Keratinocyte (primary cell): ENCODE results near the gene PCGF3. TPM values are rescaled to one million over a fixed set of nuclear protein-coding genes. Genes with fewer than 3 reads are reported as not detected.

Experiments used
- DNase-seq: peaks from one replicate; pipeline ENCODE4 v3.0.0-alpha.2; 2011; ENCODE audit warnings: low read depth, missing footprints, low spot score
- FAIRE-seq: peaks from 2 replicates; lab custom pipeline; 2011; peaks lifted over from hg19 to GRCh38; lab: Jason Lieb, UNC
- H2AFZ ChIP-seq: 2 replicates; pipeline ENCODE4 v1.6.0; 2012; ENCODE audit warnings: low read length, control low read depth, inconsistent platforms; ENCODE audit not compliant: control insufficient read depth
- H3K27ac ChIP-seq: 2 replicates; pipeline ENCODE4 v1.5.1; 2011; ENCODE audit warnings: low read length; ENCODE audit not compliant: control insufficient read depth, insufficient read depth
- H3K27me3 ChIP-seq: 3 replicates; pipeline ENCODE4 v1.6.0; 2011; ENCODE audit warnings: low read length; ENCODE audit not compliant: control insufficient read depth, insufficient read depth; ENCODE audit errors: extremely low read depth
- H3K36me3 ChIP-seq, 2 experiments: 2 replicates in 1 of 2; 3 replicates in 1 of 2; pipeline ENCODE4 v1.5.1; 2011; ENCODE audit warnings: low read length in 2 of 2, mild to moderate bottlenecking in 1 of 2; ENCODE audit not compliant: control insufficient read depth in 2 of 2, insufficient read depth in 2 of 2; ENCODE audit errors: extremely low read depth in 1 of 2
- H3K4me1 ChIP-seq: 3 replicates; pipeline ENCODE4 v1.5.1; 2011; ENCODE audit warnings: low read length; ENCODE audit not compliant: control insufficient read depth, insufficient read depth; ENCODE audit errors: extremely low read depth
- H3K4me2 ChIP-seq: 3 replicates; pipeline ENCODE4 v1.6.0; 2011; ENCODE audit warnings: low read depth, low read length; ENCODE audit not compliant: control insufficient read depth, insufficient read depth; ENCODE audit errors: extremely low read depth
- H3K4me3 ChIP-seq, 3 experiments: fragments of 200-600 bp in 1 of 3; sonication (generic) in 1 of 3; 2 replicates in 2 of 3; 3 replicates in 1 of 3; pipeline ENCODE4 v1.5.1; 2011 to 2016; ENCODE audit warnings: low read length in 3 of 3, mild to moderate bottlenecking in 3 of 3, control low read depth in 2 of 3, inconsistent platforms in 1 of 3, low read depth in 1 of 3, mixed read lengths in 1 of 3, mixed run types in 1 of 3, moderate library complexity in 1 of 3; ENCODE audit not compliant: control insufficient read depth in 2 of 3, insufficient read depth in 2 of 3; ENCODE audit errors: extremely low read depth in 1 of 3
- H3K79me2 ChIP-seq: 2 replicates; pipeline ENCODE4 v1.6.0; 2012; ENCODE audit warnings: low read length; ENCODE audit not compliant: control insufficient read depth, insufficient read depth
- H3K9ac ChIP-seq: 3 replicates; pipeline ENCODE4 v1.6.0; 2011; ENCODE audit warnings: low read length; ENCODE audit not compliant: control insufficient read depth, insufficient read depth; ENCODE audit errors: extremely low read depth
- H3K9me1 ChIP-seq: 3 replicates; pipeline ENCODE4 v1.6.0; 2011; ENCODE audit warnings: low read length; ENCODE audit not compliant: control insufficient read depth, insufficient read depth; ENCODE audit errors: extremely low read depth
- H3K9me3 ChIP-seq: 2 replicates; pipeline ENCODE4 v1.5.1; 2012; ENCODE audit warnings: low read depth, low read length; ENCODE audit not compliant: control insufficient read depth
- H4K20me1 ChIP-seq: 3 replicates; pipeline ENCODE4 v1.6.0; 2011; ENCODE audit warnings: low read length; ENCODE audit not compliant: control insufficient read depth, insufficient read depth; ENCODE audit errors: extremely low read depth
- CTCF ChIP-seq, 3 experiments: IDR thresholded peaks in 1 of 3; conservative IDR thresholded peaks in 1 of 3; optimal IDR thresholded peaks in 1 of 3; 2 replicates in 2 of 3; 3 replicates in 1 of 3; pipeline versions ENCODE3 to v1.5.1; 2011; ENCODE audit warnings: low read length in 3 of 3, mild to moderate bottlenecking in 3 of 3, moderate library complexity in 2 of 3, control low read depth in 1 of 3, inconsistent platforms in 1 of 3; ENCODE audit not compliant: insufficient read depth in 2 of 3; ENCODE audit errors: extremely low read depth in 1 of 3
- EZH2 ChIP-seq: IDR thresholded peaks from one replicate; pipeline ENCODE4 v1.6.1; 2012; ENCODE audit warnings: inconsistent platforms, mild to moderate bottlenecking, low read length, moderate library complexity
- dilution Hi-C: fragments of 300-500 bp; cut with MboI; formaldehyde crosslinking; loops from one replicate; pipeline ENCODE4 v1.7.0; 2020; ENCODE audit warnings: low sequenced_read_pairs; ENCODE audit not compliant: extremely low pct_ligation_motif_present
- polyA plus RNA-seq, 5 experiments: library from polyadenylated mRNA; depleted of rRNA in 3 of 5; stranded (reverse) in 3 of 5; stranded (forward) in 1 of 5; unstranded in 1 of 5; fragments of >200 nt; gene quantifications; 1 replicate in 1 of 5; 2 replicates in 3 of 5; 3 replicates in 1 of 5; pipeline versions ENCODE4 v1.2.1 to v1.2.3, GENCODE V29; 2011 to 2012; ENCODE audit warnings: missing spikeins in 2 of 5, low read depth in 1 of 5, low replicate concordance in 1 of 5

PCGF3 gene
- polyA plus RNA-seq, 1 donor (not counting 4 experiments of a cell fraction or from before 2014, with no cell fraction given): 40.1 TPM

DNA sequence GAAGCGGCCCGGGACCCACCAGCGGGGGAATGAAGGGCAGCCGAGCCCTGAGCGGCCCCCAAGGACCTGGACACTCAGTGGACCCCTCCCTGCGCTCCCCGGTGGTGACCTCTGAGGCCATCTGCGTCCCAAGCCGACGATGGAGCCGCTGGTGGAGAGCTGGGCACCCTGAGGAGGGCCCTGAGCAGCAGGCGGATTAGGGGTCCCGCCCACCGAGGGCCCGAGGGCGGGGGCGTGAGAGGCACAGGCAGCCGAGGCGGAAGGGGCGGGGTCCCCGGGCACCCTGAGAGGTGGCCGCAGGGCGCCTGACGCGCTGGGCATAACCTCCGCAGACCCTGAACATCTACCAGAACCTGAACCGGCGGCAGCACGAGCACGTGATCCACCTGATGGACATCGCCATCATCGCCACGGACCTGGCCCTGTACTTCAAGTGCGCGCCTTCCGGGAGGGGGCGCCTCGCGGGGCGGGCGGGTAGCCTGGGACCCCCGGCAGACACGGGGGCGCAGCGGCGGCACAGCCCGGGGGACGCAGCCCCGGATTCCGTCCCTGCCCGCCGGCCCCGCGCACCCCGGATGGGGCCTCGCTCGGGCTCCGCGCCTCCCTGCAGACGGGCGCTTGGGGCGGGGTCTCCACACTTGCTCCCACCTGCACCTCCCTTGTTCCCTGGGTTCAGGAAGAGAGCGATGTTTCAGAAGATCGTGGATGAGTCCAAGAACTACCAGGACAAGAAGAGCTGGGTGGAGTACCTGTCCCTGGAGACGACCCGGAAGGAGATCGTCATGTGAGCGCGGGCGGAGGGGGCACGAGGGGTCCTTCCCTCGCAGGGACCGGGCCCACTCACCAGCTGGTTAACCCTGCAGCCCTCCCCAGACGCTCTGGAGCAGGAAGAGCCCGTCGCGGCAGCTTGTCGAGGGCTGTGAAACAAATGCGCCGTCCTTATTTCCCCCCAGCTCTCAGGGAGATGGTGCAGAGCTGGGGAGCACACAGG, 41.9 kb upstream of the PCGF3 start:
- Histone ChIP-seq H4K20me1 (no peaks in the 10 kb centered on the region), H3K27me3 (peaks cover 18% of the 10 kb centered on the region), H3K79me2 (no peaks in the 10 kb centered on the region), H3K9me1 (no peaks in the 10 kb centered on the region), H3K9ac (no peak overlapping the region), H3K36me3 (no peaks in the 10 kb centered on the region), H2AFZ (peak overlapping the region; percentile 22), H3K27ac (no peak overlapping the region), H3K4me2 (peak overlapping the region; percentile 22), H3K4me3 (no peak overlapping the region), H3K9me3 (peaks cover 3% of the 10 kb centered on the region), H3K4me1 (no peaks in the 10 kb centered on the region)
- no peak for FAIRE-seq
- TF ChIP-seq CTCF (optimal IDR thresholded peaks at IDR 0.05 in 1 of 3, IDR thresholded peaks at IDR 0.05 in 1 of 3, conservative IDR thresholded peaks at IDR 0.05 in 1 of 3; ENCODE audit: extremely low read depth in 1 of 3, insufficient read depth in 2 of 3, low read length in 3 of 3) (no peak), EZH2 (peak; percentile 57)
- dilution Hi-C loops: no loop called here
- no peak for DNase-seq

DNA sequence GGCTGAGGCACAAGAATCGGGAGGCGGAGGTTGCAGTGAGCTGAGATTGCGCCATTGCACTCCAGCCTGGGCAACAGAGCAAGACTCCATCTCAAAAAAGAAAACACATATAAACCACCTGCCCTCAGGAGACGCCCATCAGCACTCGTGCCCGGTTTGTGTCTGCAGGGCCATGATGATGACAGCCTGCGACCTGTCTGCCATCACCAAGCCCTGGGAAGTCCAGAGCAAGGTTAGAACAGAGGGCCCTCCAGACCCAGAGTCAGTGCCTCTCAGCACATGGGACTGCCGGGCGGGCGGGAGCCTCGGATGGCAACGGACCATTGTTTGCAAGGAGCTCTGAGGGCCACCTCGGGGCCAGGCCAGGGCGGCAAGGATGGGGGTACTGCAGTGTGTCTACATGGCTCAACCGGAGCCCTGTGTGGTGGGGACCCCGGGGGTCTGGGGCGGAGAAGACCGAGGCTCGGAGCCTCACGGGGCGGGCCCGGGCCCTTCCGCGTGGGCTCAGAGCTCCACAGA, 40.9 kb upstream of the PCGF3 start:
- dilution Hi-C loops: no loop called here
- no peak for TF ChIP-seq CTCF (optimal IDR thresholded peaks at IDR 0.05 in 1 of 3, IDR thresholded peaks at IDR 0.05 in 1 of 3, conservative IDR thresholded peaks at IDR 0.05 in 1 of 3; ENCODE audit: extremely low read depth in 1 of 3, insufficient read depth in 2 of 3, low read length in 3 of 3)
- no peak for TF ChIP-seq EZH2
- no peaks in the 10 kb centered on the region for H3K36me3 ChIP-seq
- no peaks in the 10 kb centered on the region for H4K20me1 ChIP-seq
- H3K79me2 ChIP-seq: no peaks in the 10 kb centered on the region
- no peaks in the 10 kb centered on the region for H3K4me1 ChIP-seq
- no peak overlapping the region for H3K9ac ChIP-seq
- no peak overlapping the region for H3K4me3 ChIP-seq
- no peak for FAIRE-seq
- H3K27ac ChIP-seq: no peak overlapping the region
- H3K9me1 ChIP-seq: no peaks in the 10 kb centered on the region
- no peak overlapping the region for H2AFZ ChIP-seq
- DNase-seq: no peak
- no peaks in the 10 kb centered on the region for H3K9me3 ChIP-seq
- H3K4me2 ChIP-seq: no peak overlapping the region
- peaks cover 18% of the 10 kb centered on the region for H3K27me3 ChIP-seq
